Renal cortical epithelial cell (primary cell): ENCODE results near the gene MIER2. TPM values are rescaled to one million over a fixed set of nuclear protein-coding genes. Genes with fewer than 3 reads are reported as not detected.
A peak's percentile ranks its signal among the peaks of the same experiment; 100 is the strongest.
"Not testable (repeated sequence)": the region's sequence is repeated elsewhere in the genome, so short reads cannot be mapped to it uniquely, and the experiment has no call there.

Source experiments
- DNase-seq: peaks from one replicate; pipeline ENCODE4 v3.0.0-alpha.2; 2011; ENCODE audit warnings: low read depth
- total RNA-seq: library from RNA; depleted of rRNA; stranded (reverse); fragments of >200 nt; gene quantifications from 2 replicates; pipeline ENCODE4 v1.2.3, GENCODE V29; 2014

The MIER2 gene
- total RNA-seq, 1 donor from 2014 or later = 18.1 TPM

DNA sequence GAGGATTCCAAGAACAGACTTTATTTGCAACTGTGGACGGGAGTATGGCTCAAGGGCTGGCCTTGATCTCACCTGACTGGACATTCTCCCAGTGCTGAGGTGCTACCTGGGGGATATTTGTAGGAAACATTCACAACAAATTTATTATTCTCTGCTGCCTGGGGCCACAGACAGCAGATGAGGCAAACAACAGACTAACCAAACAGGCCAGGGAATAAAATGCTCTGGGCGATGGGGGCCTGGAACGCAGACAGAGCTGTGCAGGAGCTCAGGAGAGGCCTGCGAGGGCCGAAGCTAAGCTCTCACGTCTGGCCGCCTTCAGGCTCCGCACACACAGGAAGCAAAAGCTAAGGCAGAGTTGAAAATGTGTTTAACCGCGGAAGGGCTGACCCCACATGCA lies 61.2 kb downstream of the MIER2 start:
- DNase-seq = no peak

DNA sequence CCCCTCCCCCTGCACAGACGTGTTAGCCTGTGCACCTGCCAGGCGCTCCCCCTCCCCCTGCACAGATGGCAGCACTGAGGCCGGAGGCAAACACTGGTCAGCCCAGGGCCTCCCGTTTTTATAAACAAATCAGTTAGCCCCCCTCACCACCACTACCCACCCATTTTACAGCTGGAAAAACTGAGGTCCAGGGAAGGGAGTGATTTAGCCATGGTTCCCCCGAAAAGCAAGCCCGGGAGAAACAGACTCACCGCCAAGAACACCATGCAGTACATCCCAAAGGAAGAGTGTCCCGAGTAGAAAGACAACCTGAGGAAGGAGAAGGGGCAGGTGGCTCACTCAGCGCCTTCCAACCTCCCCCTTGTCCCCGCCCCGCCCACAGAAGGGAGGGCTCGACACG lies 62.1 kb downstream of the MIER2 start:
- DNase-seq = no peak

DNA sequence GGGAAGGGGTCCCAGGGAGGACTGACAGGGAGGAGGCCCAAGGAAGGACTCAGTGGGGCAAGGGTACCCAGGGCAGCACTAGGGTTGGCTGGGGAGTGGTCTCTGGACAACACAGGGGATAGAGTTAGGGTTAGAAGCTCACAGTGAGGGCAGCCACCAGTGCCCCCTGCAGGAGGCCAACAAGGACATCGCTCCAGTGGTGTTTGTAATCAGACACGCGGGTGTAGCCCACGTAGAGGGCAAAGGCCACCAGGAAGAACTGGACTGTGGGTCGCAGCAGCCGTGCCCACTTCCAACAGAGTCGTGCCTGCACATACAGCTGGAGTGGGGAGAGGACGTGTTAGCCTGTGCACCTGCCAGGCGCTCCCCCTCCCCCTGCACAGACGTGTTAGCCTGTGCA lies 62.6 kb downstream of the MIER2 start:
- no peak for DNase-seq

DNA sequence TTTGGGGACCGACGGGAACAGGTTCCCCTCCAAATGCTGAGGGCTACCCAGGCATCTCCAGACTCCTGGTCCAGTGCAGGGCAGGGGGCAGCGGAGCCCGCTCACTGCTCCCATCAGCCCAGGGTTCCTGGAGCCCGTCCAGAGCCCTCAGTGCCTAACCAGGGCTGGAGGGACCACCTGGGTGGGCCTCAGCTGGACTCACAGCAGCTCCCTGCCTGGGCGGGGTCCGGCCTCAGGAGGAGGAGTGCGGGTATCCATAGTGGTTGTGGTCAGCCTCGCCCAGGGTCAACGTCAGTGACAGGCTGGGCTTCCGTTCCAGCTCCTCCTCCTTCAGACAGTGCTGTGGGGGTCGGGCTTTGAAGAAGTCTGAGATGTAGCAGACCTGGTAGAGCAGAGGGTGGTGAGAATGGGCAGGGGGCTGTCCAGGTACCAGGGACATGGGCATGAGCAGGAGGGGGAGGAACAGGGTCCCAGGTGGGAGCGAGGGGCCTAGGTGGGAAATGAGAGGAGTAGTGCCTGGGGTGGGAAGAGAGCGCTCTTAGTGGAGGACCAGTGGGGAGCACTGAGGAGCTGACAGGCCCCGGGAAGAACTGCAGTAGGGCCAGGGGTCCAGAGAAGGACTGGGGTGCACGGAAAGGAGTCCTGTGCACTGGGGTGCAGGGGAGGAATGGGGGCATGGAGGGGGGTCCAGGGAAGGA lies 63.3 kb downstream of the MIER2 start:
- no peak for DNase-seq

DNA sequence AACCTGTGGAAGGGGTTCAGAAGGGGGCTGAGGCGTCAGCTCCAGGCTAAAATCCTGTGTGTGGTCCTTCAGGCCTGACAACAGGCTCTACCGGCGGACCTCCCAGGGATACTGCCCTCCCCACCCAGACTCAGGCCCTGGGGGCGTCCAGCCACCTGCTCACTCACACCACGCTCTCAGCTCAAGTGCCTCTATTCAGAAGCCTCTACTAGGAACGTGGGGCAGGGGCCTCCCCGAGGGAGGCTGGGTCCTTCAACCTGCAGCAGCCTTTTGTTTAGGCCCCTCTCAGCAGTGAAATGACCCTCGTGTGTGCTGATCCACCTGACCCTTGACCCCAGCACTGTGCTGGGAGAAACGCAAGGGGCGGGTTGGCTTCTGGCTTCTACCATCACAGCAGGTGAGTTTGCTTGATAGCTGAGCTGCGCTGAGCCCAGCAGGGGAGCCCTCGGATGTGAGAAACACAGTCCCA lies 64.0 kb downstream of the MIER2 start:
- no peak for DNase-seq

DNA sequence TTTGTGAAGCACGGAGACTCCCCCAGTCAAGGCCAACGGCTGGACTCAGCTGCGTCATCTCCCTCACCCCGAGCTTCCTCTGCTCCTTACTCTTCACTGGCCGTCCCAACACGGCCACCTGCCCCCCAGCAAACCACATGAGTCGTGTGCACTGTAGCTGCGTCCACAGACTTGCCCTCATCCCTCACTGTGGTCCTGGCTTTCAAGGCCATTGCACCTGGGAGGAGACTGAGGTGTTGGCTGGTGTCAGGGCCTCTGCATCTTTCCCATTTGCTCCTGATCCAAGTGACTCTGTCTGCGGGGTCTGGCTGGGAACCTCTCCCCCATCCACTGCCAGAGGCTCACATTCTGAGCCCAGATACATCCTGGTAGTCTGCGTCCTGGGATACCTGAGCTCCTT lies 64.9 kb downstream of the MIER2 start:
- DNase-seq = no peak

DNA sequence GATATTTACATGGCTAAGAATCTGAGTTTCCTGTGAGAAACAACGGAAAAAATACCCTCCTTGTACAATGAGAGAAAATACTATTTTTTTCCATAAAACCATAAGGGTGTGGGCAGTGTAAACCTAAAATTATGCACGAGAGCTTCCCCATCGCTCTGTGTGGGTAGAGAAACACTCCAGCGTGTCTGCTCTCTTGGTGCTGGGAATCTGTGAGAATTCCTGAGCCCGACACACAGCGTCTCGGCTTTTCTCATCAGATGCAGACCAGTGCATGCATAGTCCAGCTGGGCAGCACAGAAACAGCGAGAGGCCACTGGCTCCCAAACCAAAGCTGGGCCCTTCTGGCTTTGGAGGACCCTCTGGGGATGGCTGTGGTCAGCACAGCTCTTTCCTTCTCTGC lies 65.4 kb downstream of the MIER2 start:
- DNase-seq = no peak

DNA sequence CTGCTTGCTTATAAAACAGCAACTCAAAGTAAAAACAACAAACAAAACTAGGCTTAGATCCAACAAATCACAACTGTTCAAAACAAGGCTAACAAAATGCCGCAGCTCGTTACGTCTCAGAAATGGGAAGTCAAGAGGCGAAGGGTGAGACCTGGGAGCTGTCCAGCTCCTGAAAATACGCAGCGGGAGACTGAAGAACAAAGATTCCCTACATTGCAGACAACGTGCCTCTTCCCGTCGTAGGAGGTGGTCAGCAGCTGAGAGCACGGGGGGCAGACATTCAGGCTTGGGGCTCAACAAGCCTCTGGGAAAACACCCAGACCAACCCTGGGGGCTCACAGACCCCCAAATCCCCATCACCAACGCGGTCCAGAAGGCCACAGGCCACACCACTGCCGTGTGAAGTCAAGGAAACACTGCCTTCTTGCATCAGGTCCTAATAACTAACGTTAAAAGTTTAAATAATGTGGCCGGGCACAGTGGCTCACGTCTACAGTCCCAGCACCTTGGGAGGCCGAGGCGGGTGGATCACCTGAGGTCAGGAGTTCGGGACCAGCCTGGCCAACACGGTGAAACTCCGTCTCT lies 66.9 kb downstream of the MIER2 start:
- peak; percentile 16 for DNase-seq

DNA sequence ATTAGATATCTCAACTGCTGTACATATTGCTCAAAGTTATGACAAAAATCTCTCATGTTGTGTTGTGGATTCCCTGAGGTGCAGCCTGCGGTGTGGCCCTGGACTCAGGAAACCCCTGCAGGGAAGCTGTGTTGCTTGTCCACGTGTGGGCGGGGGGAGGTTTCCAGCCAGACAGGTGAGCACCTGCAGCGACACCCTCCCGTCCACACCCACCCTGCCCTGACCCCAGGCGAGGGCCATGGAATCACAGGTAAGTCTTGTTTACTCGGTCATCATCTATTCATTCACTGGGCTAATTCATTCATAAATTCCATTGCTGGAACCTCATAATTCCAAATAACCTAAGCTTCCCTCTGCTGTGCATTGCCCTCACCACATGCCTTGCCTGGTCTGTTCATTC lies 67.5 kb downstream of the MIER2 start:
- no peak for DNase-seq

DNA sequence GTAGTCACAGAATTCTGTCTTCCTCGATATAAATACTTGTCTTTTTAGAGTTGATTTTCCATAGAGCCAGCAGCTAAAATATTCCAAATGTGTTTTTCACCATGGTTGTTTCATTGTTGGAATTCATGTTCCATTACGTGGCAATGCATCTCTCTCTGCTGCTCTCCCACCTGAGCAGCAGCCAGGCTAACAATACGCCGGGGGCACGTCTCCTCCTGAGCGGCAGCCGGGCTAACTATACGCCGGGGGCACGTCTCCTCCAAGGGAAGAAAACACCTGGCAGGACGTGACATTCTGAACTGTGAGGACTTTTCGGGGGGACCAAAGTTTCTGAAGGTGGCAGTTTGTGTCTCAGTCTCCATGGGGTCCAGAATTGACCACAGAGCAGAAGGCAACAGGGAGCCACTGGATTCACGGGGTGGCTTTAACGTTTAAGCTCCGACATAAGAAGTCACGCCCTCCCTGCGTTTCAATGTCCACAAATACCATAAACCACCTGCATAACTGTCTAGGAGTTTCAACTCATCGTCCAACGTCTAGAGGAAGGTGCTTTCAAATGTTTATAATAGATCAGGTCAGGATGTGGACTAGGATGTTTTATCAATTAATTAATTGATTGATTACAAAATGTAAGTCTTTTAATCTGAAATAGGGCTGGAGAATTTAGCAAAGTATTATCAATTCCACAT lies 68.5 kb downstream of the MIER2 start:
- no peak for DNase-seq

DNA sequence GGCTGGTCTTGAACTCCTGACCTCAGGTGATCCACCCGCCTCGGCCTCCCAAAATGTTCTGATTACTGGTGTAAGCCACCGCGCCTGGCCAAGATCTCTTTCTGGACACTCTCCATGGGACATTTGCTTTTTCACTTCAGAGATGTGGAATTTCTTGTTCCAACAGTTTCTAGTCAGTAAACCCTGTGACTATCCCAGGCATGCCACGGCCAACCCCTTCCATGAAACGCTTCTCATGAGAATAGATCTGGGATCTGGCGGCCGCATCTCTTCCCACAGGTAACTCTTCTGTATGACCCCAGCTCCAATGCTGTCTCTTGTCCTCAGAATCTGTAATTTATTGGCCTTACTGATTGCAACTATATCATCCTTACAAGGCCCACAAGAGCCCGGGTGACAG lies 69.6 kb downstream of the MIER2 start:
- DNase-seq = no peak

DNA sequence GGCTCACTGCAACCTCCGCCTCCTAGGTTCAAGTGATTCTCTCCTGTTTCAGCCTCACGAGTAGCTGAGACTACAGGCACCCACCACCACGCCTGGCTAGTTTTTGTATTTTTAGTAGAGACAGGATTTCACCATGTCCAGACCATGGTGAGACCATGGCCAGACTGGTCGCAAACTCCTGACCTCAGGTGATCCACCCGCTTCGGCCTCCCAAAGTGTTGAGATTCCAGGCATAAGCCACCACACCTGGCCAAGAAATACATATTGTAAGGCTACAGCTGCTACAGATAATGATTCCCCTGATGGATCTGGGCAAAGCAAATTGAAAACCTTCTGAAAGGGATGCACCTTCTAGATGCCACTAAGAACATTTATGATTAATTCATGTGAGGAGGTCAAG lies 71.2 kb downstream of the MIER2 start:
- no peak for DNase-seq

DNA sequence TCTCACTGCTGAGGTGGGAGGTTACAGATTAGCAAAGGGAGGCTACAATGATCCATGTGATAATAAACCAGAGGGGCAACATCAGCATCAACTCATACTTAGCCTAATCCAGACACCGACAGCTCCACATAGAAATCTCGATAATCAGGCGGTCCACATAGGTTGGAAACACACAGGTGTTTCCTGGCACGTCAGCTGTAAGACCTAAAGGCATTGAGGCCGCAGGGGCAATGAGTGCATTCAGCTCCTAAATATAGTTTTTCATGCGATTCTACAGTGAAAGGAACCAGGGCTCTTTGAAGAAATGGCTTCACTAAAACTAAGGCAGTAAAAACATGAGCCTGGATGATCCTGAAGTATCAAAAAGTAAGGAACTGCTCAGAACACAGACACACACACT lies 72.7 kb downstream of the MIER2 start:
- no peak for DNase-seq

DNA sequence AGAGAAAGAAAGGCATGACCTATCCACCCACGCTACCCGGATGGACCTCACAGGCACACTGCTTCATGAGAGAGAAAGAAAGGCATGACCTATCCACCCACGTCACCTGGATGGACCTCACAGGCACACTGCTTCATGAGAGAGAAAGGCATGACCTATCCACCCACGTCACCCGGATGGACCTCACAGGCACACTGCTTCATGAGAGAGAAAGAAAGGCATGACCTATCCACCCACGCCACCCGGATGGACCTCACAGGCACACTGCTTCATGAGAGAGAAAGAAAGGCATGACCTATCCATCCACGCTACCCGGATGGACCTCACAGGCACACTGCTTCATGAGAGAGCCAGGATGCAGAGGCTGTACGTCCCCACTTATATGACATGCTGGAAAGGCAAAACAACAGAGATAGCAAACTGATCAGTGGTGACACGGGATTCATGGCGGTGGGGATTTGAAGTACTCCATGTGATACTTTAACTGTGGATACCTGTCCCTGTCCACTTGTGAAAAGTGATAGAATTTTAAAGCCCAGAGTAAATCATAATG lies 73.8 kb downstream of the MIER2 start:
- DNase-seq = not testable (repeated sequence)

DNA sequence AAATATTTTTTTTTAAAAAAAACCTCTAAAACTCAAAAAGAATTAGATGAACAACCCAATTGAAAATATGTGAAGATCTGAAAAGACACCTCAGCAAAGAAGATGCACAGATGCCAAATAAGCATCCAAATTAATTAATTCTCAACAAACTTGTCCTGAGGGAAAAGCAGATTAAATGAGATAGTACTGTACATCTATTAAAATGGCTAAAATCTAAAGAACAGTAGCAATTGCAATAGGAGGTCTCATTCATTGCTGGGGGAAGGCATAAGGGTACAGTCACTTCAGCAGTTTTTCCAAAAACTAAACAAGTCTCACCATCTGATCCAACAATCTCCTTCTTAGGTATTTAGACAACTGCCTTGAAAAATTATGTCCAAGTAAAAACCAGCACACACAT lies 75.4 kb downstream of the MIER2 start:
- DNase-seq = no peak

DNA sequence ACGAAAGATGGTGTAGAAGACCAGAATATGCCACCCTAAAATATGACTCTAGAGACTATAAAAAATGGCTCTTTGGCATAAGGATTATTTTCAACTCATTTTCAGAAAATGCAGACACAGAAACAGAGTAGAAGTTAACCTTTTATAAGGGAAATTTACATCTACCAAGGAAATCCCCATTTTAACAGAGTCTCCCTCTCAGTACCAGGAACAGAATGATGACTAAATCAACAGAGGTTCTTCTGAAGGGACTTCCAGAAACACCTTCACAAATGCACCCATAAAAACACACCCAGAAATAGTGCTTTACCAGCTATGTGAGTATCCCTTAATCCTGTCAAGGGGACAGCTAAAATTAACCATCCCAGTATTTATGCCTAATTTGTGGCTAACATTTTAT lies 82.5 kb downstream of the MIER2 start:
- no peak for DNase-seq

DNA sequence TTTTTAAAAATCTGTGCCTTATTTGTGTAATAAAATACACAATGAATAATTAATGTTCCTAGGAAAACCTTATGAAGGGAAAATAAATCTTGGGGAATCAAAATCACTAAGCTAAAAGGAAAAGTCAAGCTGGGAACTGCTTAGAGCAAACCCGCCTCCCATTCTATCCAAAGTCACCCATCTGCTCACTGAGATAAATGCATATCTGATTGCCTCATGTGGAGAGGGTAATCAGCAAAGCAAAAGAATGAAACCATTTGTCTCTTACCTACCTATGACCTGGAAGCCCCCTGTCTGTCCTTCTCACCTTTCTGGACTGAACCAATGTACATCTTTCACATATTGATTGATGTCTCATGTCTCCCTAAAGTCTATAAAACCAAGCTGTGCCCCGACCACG lies 87.8 kb downstream of the MIER2 start:
- DNase-seq = not testable (repeated sequence)

Other genes starting within 250 kb of the MIER2 start
- not detected in 2 replicates for gene OR4F17, start 237.7 kb downstream of the MIER2 start, total RNA-seq
- 15.4 and 70.8 TPM in 2 replicates for gene PLPP2, start 53.4 kb downstream of the MIER2 start, total RNA-seq
- gene C2CD4C, start 64.4 kb upstream of the MIER2 start, total RNA-seq = 0.17 and 0.20 TPM in 2 replicates
- 1.0 and 5.1 TPM in 2 replicates for gene SHC2, start 116.2 kb upstream of the MIER2 start, total RNA-seq
- 0.05 TPM in 1 of 2 replicates, not detected in the other for gene MADCAM1, start 151.7 kb upstream of the MIER2 start, total RNA-seq
- 30.3 and 75.5 TPM in 2 replicates for gene TPGS1, start 162.7 kb upstream of the MIER2 start, total RNA-seq
- 50.3 and 94.5 TPM in 2 replicates for gene CDC34, start 187.0 kb upstream of the MIER2 start, total RNA-seq
- gene GZMM, start 199.3 kb upstream of the MIER2 start, total RNA-seq = not detected in 2 replicates
- gene BSG, start 227.8 kb upstream of the MIER2 start, total RNA-seq = 410 and 555 TPM in 2 replicates
- gene HCN2, start 245.1 kb upstream of the MIER2 start, total RNA-seq = 0.55 TPM in 1 of 2 replicates, not detected in the other